Stimulated activated CD4-positive, alpha-beta T cell treated with anti-CD3 and anti-CD28 coated beads, Interleukin-15, amount 100 ng/mL, for 24 hours (primary cell): Measurements from ENCODE around the gene PTPRD.

Experiments used
- DNase-seq: peaks from one replicate; pipeline ENCODE4 v3.0.0-alpha.2; 2020

Gene PTPRD

GRCh38 chr9:8733131-8733954 lies 1879.5 kb downstream of the PTPRD start:
- no peak for DNase-seq

DNA sequence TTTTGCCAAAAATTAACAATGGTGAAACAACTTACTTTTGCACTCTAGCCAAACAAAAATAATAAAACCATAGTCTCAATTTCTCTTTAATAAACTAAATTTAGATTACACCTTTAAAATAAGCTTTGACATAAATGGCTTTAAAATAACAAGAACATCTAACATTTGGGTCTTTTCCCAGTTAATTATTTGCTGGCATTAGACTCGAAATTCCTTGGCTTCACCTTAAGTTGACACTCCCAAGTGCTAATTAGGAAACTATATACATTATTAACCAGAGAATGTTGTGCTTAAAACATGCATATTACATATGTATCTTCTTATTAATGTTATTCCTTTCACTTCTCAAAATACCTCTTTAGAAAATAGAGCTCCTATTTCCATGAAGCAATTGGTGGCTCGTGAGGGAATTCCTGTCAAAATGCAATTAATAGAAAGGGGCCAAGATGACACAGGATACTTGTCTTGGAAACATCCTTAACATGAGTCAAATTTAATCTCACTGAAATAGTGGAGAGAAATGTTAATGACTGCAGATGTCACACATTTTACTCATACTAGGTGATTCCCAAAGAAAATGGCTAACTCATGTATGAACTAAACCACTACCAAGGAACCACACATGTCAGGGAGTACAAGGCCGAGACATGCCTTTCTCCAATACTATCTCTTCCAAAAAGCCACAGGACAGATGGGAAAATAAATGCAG lies 1880.3 kb downstream of the PTPRD start:
- DNase-seq: no peak

DNA sequence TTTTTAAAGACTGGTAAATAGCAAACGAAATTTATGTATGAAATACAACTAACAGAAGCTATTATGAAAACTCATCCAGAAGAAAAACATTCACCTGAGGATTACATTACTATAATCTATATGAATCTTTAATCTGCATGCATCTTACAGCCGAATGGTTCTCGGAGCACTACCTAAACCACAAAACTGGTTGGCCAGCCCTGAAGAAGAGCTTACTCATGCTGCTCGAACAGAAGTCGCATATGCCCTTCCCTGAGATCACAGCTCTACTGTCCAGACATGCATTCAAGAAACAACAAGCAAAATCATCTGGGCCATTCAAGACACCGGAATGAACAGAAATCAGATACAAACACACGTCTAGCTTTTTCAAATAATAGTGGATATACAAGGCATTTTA lies 1882.2 kb downstream of the PTPRD start:
- no peak for DNase-seq

- DNase-seq: no peak
Measured at GRCh38 chr9:8728910-8729309, 1883.9 kb downstream of the PTPRD start.

DNA sequence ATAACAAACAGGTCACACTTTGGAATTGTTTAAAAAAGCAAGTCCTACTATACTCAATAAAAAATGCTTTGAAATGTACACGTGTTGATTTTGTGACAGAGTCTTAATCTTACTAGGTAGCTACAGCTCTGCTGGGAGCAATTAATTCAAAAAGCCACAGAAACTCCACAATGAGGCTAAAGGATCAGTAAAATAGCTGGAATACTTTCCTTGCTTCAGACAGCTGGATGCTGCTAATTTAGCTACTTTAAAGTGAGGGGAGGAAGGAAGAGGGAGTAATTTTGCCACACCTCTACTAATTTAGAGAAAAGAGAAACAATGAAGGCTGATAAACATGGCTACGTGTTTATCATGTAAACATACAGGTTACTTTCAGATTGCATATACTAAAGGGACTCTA lies 1885.6 kb downstream of the PTPRD start:
- DNase-seq: no peak

DNA sequence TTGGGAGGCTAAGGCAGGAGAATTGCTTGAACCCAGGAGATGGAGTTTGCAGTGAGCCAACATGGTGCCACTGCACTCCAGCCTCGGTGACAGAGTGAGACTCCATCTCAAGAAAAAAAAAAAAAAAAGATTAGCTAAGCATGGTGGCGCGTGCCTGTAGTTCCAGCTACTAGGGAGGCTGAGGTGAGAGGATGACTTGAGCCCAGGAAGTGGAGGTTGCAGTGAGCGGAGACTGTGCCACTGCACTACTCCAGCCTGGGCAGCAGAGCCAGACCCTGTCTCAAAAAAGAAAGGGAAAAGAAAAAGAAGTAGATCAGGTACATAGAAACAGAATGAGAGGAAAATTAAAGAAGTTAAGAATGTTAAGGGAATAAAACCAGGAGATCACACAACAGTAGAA lies 1886.1 kb downstream of the PTPRD start:
- DNase-seq: no peak

- no peak for DNase-seq
Measured at GRCh38 chr9:8725635-8726034, 1887.2 kb downstream of the PTPRD start.

DNA sequence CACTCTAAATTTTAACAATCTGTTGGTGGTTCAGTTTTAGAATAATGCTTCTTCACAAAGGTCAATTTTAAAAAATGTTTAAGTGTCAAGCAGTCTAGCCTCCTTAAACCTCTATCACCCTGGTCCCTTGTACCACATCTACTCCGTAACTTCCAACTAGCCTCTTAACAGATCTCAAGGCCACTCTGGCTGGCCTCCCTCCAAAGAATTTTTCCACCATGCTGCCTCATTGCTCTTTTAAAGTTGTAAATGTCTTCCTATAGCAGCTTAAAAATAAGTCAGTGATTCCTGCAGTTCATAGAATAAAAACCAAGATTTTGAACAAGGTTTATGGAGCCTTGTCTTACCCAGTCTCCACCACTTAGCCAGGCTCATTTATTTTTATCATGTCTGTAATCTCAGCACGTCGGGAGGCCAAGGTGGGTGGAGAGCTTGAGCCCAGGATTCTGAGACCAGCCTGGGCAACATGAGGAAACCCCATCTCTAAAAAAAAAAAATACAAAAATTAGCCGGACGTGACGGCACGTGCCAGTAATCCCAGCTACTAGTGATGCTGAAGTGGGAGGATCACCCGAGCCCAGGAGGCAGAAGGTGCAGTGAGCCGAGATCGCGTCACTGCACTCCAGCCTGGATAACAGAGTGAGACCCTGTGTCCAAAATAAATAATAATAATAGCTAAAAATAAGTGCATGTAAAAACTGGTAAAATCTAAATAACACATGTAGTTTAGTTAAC lies 1888.4 kb downstream of the PTPRD start:
- no peak for DNase-seq

GRCh38 chr9:8723195-8723594 lies 1889.6 kb downstream of the PTPRD start:
- no peak for DNase-seq

DNA sequence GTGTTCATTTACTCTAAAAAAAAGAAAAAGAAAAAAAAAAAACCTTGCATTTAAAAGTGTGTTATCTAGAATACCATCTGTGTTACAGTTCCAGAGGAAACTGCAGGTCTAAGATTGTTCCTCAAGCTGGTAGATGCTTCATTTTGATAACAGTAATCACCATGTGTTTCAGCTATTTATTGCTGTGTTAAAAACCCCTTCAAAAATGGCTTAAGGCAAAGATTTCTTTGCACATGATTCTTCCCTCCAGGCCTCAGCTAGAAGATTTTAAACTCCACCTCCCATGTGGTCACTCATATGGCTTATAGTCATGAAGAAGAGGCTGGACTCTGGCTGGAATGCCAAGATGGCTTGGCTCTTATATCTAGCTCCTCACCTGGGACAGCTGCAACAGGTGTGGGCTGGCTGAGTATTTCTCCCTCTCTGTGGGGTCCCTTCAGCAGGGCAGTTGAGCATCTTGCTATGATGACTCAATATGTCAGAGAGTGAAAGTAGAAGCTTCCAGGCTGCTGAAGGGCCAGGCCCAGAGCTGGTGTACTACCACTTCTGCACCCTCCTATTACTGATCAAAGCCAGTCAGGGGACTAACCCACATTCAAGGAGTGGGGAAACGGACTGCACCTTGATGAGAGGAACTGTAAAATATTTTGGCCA lies 1892.8 kb downstream of the PTPRD start:
- no peak for DNase-seq

DNA sequence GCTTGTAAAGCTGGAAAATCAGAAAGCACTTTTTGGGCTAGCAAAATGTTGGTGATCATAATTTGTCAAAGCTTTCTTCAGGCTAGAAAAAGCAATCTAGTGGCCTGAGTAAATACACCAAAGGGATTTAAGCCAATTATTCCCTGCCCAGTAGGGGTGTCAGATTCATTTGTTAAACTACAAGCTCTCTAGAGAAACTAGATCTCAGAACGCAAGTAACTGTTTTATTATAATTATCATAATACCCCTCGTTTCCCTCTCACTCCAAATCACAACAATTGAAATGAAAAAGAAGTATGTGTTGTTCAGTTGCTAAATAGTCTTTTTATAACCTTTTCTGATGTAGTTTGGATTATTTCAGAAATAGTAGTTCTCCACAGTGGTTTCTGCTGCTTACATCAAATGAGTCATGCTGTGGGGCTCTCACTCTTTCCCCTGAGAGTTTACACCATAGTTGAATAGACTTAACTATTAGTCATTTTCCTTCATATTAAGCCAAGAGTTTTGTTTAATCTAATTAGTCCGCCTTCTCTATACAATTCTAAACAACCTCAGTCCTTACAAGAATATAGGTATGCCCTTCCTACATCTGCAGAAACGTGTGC lies 1894.6 kb downstream of the PTPRD start:
- no peak for DNase-seq

DNA sequence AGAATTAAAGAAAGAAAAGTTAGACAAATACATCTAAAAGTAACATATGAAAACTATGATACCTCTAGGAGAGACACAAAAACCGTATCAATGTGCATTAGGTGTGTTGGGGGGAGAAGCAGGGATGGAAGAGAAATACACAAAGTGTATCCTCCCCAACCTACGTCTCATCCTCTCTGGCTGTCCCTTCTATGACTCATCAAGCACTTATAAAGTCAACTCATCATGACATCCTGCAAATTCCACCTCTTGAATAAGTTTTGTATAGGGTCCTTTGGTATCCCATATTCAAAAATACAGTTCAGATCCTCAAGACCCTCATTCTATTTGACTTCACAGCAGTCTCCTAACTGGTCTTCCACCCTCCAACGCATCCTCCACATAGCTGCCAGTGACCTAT lies 1895.7 kb downstream of the PTPRD start:
- no peak for DNase-seq

GRCh38 chr9:8715788-8716187 lies 1897.0 kb downstream of the PTPRD start:
- DNase-seq: no peak

DNA sequence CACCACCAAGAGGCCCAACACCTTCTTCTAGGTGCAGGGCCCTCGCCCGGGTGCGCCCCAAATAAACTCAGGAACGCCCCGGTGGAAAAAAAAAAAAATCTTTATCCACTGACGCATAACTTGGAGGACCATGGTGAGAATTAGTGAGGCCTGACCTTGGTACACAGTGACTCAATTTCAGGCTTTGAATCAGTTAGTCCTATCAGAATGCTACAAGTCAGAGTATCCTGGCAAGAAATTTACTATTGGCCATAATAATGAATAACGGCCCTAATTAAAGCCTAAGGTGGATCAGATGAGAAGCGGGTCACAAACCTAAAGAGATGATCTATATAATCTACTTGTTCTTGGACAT lies 1899.0 kb downstream of the PTPRD start:
- DNase-seq: no peak

GRCh38 chr9:8713149-8713810 lies 1899.5 kb downstream of the PTPRD start:
- DNase-seq: no peak

- DNase-seq: no peak
Measured at GRCh38 chr9:8709731-8710130, 1903.1 kb downstream of the PTPRD start.

DNA sequence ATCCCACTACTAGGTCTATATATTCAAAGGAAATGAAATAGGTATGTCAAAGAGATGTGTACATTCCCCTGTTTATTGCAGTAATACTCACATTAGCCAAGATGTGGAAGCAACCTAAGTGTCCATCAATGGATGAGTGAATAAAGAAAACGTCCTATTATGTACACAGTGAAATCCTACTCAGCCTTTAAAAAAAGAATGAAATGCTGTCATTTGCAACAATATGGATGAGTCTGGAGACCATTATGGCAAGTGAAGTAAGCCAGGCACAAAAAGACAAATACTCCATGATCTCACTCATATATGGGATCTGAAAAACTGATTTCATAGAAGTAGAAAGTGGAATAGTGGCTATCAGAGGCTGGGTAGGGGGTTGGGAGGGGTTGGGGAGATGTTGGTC lies 1904.1 kb downstream of the PTPRD start:
- no peak for DNase-seq

DNA sequence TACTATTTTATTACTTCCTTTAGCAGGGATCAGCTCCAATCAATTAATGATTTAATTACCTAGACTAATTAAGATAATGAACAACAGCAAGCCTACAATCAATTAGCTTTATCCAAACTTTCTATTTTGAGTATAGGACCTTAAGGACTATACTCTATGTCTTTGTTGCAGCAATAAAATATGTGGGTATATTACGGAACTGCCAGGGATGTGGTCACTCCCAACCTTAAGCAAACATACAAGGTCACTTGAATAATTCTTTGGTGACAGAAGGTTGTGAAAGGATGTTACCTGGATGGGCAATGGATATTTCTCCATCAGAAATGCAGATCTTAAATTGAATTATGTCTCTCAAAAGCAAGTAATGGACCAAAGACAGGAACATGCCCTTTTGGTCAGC lies 1905.8 kb downstream of the PTPRD start:
- DNase-seq: no peak

DNA sequence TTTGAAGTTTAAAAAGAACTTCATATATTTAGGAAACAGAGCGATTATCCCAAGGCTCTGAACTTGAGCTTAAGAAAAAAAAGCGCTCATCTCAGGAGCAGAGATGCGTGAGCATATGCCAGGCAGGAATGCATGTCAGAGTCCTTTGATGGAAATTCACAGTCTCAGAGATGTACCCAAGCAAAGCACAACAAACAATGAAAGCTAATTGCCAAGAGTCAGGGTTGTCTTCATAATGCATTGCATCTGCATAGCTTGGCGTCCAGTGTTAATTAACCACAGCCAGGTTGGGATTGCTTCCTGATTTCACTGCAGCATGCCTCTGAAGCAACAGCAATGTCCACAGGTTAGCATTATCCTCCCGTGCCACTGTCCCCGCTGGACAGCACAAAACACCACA lies 1906.3 kb downstream of the PTPRD start:
- DNase-seq: no peak

GRCh38 chr9:8705861-8706260 lies 1906.9 kb downstream of the PTPRD start:
- DNase-seq: no peak

GRCh38 chr9:8703904-8704303 lies 1908.9 kb downstream of the PTPRD start:
- no peak for DNase-seq

DNA sequence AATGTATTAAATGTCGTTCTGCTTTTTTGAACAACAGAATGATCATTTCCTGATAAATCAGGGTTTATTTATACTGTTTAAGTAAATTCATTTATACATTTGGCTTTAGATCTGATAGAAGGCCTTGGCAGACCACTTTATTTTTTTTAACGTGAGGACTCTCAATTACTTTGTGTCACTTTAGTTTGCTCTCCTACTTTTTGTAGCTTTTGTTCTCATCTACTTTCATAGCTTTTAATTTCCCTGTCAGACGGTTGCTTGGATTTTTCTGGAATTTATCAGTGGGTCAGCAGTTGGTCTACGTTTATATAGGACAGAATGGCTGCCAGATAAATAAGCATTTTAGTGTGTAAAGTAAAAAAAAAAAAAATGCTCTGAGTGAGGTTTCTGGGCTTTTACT lies 1910.9 kb downstream of the PTPRD start:
- DNase-seq: no peak
